Measurements from ENCODE around the gene MIS18A.

GRCh38 chr21:32256873-32257620, 21.8 kb downstream of the MIS18A start:
- TF ChIP-seq CTCF (IDR thresholded peaks at IDR 0.05) (no peak), POLR2A (IDR thresholded peaks at IDR 0.05) (no peak)

Data from testis (tissue), 2 donors.